ENCODE data around the gene HES1.

- no peak for TF ChIP-seq POLR2A (IDR thresholded peaks at IDR 0.05)
- no peak for TF ChIP-seq POLR2AphosphoS5 (IDR thresholded peaks at IDR 0.05)
Observed at GRCh38 chr3:194121891-194122631, 13.9 kb upstream of the HES1 start.
